HG03103 (cell line): ENCODE measurements around the gene FOXO3.

Source experiments
- ATAC-seq: cut with Tn5 transposase; IDR thresholded peaks from one replicate; pipeline ENCODE4 v1.9.1; 2021; ENCODE audit warnings: low read depth; ENCODE audit not compliant: unreplicated experiment

FOXO3 gene

DNA sequence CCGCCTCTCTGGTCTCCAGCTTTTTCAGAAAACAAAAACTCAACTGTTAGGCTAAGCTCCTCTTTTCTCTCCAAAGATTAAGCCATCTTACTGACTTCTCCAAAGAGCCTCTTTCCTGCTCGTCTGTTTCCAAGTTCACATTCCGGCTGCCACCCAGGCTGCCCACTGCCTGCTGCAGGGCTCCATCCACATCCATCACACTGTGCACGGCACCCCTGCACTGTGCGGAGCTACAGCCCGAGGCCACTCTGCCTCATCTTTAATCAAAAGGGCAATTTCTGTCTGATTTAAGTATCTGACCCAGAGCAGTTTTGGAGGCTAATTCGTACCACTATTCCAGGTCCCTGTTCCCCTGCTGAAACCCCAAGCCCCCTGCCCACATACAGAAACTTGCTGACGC lies 145.9 kb downstream of the FOXO3 start:
- ATAC-seq: no peak

DNA sequence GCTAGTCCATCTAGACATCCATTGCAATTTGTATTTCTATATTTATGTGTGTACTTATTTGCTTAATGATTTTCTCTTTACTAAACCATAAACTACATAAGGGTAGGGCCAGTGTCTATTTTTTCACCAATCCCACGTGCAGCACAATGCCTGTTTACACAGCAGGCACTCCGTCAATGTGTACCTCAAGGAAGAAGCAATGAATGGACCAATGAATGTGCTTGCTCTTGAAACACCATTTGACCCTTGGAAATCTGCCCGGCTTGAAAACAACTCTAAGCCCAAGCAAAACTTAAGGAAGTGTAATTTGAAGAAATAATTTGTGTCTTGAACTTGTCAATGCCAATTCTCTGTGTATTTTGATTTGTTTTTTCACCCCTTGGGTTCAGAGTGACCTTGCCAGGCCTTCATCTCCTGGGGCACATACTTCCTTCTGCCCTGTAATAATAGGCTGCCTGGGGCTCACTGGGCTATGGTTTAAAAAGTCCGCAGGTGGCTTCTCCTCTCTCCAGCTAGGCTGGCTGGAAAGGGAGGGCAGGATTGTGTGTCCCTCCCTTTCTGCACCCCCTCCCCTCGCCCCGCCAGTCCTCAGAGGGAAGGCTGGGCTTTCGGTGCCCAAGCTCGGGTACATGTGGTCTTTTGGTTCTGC lies 146.7 kb downstream of the FOXO3 start:
- ATAC-seq: no peak

DNA sequence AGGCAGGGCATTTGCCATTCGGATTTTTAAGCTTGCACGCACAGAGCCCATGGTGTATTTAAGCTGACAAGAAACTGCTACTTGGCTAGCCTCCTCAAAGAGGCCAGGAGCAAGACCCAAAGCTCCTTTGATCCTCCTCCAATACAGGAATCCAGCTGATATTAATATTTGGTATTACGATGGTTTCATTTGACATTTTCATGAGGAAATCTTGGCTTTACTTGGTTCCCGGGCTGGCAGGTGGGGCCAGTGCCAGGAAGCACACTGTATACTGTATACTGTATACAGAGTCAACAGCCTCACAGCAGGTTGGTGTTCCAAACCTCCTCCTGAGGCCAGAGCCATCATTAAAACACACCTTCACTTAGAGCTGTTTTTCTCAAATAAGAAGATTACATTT lies 149.3 kb downstream of the FOXO3 start:
- ATAC-seq: no peak

DNA sequence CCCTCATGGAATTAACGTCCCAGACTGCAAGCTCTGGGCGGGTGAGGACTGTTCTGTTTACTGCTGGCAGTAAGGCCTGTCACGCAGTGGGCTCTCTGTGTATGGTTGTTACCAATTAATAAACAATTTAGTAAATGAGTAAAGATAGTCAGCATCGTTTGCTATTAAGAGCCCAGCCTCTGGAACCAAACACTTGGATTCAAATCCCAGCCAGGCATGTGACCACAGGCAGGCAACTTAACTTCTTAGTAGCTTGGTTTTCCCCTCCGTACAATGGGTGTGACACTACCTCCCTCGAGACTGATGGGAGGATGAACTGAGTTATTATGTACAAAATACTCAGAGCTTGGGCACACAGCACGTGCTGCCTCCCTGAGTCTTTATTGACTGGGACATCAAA lies 149.8 kb downstream of the FOXO3 start:
- ATAC-seq: no peak

DNA sequence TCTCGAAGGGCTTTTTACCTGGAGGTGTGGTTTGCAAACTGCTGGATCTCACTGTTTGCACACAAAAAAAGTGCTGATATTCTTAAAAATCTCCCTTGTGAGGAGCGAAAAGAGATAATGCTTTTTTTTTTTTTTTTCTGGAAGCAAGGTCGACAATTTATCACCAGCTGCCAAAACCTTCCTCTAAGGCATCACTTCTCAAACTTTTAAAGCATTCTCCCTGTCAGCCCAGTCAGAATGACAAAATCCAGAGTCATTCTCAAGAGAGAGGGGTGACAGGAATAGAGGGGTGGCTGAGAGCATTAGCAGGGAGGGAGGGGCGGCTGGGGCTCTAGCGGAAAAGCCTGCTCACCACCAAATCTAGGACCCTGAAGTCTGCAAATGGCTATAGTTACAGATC lies 150.4 kb downstream of the FOXO3 start:
- ATAC-seq: no peak

DNA sequence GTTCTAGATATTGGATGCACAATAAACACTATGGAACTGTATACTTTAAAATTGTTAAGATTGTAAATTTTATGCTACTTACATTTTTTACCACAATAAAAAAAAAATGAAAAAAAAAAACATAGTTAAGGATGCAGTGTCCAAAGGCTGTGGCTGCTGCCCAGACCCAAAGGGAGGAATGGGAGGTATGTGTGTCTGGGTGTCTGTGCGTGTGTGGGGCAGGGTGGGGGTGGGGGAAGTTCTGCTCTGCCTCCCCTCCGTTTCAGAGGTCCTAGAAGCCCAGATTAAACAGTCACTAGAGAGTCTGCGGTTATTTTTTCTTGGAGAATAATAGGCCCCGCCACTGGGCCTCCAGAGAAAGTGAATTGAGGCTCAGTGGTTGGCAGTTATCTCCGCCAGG lies 151.1 kb downstream of the FOXO3 start:
- no peak for ATAC-seq

DNA sequence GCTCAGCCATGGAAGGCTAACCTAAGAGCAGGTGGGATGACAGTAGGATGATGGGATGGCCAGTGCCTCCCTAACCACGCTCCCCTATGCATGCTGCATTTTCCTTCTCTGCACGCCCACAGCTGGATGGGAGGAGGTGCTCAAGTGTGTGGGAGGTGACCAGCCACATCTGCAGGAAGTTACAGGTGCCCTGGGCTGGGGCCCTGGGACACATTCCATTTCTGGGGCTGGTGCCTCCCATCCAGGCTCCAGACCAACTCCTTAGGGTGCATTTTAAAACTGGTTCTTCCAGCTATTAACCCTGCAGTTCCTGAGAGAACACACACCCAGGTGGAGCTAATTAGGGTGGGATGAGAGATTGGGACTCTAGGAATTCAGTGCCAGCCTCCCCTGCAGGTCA lies 152.2 kb downstream of the FOXO3 start:
- ATAC-seq: no peak

DNA sequence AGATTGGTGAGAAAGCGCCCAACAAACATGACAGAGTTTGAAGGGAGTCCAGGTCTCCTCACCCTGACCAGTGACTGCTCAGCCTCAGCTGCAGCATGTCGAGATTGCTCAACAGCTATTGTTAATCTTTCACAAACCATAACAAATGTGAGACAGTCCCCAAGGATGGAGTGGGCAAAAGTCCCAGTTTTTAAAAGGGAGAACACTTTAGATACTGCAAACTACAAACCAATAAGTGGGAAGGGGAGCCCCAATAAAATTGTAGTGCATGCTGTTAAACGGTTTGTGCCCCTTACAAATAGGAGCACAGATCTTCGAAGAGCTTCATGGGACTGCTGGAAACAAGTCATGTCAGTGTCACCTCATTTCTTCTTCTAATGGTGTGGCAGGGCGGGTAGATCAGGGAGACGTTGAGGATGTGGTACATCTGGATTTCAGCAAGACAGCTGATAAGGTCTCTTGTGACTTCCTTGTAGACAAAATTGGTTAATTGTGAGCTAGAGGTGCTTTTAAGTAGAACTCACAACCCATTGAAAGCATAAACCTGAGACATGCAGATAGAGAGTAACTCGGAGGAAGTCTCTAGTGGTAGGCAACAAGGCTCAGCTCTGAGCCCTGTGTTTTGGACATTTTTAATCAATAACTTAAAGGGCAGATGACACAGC lies 153.5 kb downstream of the FOXO3 start:
- ATAC-seq: no peak

DNA sequence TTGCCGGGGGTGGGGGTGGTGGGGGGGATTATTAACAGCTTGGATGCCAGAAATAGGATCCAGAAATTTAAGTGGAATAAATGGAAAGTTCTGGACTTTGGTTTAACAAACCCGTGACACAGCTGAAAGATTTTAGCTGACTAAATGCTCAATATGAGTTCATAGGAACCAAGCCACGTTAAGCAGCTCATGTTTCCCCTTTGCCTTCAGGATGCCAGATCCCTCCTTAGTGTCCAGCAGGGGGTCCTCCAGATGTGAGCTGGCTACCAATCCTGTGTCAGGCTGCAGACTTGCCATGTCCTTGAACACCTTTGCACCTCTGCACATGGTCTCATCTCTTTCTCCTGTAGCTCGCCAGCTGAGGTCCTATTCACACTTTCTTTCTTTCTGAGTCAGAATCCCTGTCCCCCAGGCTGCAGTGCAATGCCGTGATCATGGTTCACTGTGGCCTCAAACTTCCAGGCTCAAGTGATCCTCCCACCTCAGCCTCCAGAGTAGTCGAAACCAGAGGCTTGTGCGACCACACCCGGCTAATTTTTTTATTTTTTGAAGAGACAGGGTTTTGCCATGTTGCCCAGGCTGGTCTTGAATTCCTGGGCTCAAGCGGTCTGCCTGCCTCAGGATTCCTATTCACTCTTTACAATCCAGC lies 154.2 kb downstream of the FOXO3 start:
- ATAC-seq: no peak

DNA sequence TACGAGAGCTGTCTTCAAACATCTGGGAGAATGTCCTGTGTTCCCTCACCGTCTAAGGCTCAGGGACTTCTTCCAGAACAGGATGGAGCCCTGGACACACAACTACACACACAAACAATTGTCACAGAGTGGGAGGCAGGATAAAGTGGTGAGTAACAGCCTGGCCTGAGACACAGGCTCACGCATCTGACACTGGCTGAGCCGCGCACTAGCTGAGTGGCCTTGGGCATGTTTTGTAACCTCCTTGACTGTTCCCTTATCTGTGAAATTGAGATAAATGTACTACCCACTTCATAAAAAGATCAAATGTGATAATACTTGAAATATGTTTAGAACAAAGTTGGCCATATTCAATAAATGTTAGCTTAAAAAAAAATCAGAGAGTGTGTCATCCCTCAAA lies 155.1 kb downstream of the FOXO3 start:
- no peak for ATAC-seq

DNA sequence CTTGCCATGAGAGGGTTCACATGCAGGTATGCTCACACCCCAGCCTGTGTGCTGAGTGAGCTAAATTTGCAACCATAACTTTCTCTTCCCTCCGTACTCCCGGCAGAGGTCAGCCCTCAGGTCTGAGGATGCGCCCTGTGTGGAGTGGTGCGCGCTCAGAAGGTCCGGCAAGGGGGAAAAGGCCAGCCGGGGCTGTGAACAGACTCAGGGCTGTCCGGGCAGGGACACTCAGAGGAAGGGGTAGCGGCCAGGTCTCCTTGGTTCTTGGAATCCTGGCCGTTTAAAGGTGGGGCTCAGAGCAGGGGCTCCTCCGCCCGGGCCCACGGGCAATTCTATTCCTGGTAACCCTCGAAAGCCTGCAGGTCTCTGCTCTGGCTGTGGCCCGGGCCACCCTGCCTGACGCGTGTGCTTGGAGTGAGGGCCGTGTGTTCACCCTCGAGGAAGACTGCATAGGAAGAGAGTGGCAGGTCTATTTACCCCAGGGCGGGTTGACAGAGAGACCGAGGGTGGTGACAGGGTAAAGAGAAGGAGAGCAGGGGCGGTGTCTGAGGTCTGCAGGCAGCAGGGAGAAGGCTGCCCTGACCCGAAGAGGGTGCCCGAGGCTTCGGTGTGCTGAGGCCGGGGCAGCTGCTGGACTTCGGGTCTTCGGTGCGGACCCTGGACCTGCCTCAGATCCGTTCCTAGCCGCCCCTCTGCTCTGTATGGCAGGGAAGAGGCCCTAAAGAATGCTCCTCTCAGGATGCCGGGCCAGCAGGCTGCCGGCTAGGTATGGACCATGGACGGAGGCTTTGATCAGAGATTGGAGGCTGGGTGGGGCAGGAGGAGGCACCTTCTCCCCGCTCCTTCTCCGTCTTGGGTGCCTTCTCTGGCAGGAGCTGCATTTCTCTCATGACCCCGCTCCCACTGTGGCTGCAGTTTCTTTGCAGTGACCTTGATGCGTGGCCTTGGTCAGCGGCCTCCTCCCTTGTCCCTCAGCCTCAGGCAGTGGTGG lies 156.4 kb downstream of the FOXO3 start:
- ATAC-seq: no peak

DNA sequence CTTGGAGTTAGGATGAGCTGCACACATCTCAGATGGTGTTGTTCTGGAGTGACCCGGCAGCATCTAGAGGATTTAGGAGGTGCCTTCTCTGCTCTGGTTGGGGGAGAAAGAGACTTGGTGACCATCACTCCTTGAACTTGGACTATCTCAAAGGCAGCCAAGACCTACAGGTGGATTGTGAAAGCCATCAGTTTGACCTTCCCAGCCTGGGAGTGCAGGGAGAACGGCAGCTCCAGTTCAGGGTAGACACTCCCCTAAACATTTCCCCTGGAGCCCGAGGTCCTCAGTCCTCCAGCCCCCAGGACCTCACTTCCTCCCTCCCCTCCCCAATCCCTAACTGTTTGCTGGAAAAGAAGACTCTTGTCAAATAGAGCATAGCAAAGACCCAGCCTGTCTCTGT lies 158.8 kb downstream of the FOXO3 start:
- no peak for ATAC-seq

DNA sequence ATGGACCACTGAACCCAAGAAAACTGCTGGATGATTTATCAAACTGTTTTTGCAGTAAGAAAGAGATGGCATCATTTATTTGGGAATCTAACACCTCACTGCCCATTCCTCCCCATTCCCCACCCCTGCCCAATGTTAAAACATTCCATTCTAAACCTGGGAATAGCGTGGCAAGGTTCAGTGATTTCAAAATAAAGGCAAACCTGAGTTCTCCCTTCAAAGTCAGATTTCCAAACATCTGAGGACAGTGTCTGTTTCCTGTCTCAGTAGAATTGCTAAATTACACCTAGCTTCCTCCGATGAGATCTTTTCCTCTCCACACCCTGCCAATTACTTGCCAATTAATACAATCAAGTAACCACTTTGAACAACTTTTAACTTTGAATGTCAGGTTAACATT lies 160.1 kb downstream of the FOXO3 start:
- no peak for ATAC-seq

DNA sequence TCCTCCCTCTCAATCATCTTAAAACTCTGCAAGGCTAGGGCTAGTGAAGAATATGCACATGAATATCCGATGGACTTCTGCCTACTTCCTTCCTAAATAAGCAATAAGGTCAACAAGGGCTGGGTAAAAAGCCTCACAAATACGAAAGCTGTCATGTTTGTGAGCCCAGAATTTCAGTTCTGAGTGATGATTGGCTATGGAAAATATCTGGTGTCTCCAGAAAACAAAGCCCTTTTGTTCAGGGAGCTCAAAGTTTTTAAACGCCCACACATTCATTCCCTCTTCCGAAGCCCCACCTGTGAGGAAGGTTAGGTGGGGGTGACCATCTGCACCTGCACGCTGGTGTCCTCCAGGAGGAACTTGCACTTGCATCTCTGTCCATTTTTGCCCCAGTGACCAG lies 160.6 kb downstream of the FOXO3 start:
- no peak for ATAC-seq

DNA sequence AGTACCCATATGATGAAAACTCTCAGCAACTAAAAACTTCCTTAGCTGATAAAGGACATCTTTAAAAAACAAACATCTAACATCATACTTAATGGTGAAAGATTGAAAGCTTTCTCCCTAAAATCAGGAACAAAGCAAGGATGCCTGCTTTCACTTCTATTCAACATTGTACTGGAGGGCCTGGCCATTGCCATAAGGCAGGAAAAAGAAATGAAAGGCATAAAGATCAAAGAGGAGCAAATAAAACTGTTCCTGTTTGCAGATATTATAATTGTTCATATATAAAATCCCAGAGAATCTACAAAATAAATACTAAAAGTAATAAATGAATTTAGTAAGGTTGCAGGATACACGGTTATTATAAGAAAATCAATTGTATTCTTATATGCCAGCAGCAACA lies 162.9 kb downstream of the FOXO3 start:
- no peak for ATAC-seq

DNA sequence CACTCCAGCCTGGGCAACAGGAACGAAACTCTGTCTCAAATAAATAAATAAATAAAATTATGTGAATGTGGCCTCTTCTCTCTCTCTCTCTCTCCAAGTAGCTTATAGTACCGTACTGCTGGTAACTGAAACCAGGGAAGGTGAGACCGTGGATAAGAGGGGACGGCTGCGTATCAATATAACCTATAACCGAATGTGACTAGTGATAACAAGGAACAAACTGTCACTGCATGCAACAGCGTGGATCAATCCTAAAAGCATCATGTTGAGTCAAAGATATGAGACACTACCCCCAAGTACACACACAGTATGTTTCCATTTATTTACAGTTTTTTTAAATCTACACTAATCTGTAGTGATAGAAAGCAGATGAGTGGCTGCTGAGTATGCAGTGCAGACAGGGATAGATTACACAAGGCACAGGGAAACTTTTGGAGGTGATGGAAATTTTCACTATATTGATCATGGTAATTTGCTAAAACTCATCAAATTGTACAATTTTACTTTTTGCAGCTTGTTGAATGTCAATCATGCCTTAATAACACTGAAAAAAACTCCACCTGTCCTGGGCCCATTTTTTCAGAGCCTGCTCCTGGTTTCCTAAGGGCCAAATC lies 166.1 kb downstream of the FOXO3 start:
- no peak for ATAC-seq

DNA sequence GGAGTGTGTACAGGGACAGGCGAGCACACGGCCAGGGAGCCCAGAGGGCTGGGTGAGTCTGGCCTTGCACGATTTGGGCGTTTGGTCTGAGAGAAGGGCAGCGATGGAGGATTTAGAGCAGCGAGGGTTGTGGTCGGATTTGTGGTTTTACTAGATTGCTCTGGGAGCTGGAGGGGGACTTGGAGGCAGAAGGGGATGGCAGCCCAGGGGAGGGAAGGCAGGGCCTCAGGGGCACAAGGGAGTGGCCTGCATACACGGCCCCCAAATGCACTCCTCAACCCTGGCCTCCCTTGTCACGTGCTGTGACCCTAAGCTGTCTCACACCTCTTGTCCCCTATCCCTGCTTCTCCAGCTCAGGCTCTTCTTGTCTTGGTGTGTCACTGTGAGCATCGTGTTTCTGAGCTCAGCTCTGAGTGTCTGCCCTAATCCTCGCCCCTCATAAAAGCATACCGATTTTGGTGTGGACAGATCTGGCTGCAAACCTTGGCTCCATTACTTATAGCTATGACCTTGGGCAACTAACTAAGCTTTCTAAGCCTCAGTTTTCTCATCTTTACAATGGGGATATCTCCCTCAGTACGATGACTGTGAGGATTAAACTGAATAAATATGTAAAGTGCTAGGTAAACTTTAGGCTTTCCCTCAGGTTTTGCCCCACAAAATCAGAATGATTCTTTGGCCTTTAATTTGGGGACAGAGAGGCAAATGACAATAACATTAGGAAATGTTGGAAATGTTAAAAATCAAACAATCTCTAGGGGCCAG lies 167.4 kb downstream of the FOXO3 start:
- no peak for ATAC-seq

DNA sequence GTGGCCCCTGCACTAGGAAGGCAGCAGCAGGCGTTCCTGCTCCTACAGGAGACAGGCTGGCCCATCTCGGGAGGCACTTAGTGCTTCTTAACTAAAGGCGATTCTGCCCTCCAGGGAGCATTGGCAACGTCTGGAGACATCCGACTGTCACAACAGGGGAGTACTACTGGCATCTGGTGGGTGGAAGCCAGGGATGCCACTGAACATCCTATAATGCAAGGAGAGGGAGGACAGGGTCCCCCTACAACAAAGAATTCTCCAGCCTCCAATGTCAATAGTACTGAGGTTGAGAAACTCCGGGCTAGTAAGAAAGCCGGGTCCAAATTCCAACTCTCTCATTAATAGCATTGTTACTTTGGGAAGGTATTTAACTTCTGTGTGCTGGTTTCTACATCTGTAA lies 168.1 kb downstream of the FOXO3 start:
- ATAC-seq: no peak

DNA sequence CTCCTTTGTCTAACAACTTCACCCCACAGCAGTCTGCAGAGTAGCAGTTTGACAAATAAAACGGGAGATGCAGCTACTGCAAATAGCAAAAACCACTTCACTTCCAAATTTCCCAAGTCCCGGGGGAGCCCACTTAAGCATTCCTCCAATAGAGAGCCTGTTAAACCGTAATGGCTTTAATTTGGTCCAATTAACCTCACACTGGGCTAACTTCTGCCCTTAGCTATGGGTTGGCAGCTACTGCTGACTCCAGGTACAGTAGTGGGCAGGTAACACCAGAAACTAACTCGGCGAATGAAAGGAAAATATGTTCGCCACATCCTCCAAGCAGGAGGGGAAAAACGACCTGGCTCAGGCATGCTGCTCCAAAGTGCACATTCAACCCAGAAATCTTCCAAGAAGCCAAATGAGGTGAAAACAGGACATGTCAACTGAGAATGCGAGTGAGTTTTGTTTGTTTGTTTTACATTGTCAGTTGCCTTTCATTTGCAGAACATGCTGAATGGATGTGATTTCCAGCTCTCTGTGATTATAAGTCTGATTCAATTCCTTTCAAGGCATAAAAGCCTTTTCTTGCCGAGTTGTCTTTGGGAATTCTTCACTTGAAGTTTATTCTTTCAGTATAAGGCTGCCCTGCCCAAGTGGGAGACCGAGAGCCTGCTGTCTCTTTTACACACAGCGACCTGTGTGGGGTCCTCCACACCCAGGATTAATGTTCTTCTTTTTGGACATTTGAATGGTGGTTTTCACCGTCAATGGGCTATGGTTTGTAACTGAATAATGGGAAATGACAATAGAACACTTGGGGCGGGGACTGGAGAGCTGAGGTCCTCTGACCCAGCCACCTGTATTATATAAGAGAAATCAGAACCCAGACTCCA lies 170.2 kb downstream of the FOXO3 start:
- no peak for ATAC-seq
